NCI-H2107 treated with DMSO at 0.1 percent for 48 hours (cell line): ENCODE results near the gene CEP85L.
A peak's percentile ranks its signal among the peaks of the same experiment; 100 is the strongest.

Source experiments
- DNase-seq: peaks from one replicate; lab custom pipeline; 2025; ENCODE audit not compliant: unreplicated experiment; lab: John Stamatoyannopoulos, UW

The CEP85L gene

GRCh38 chr6:118651282-118652050 is at the start of gene CEP85L:
Gene CEP85L, minus strand, starts transcription at chr6:118651591. Its CDS starts 322 bp downstream, at chr6:118651269.
- peak; percentile 72 for DNase-seq

- no peak for DNase-seq
Measured at GRCh38 chr6:118700531-118700930, 49.1 kb upstream of the CEP85L start.

DNA sequence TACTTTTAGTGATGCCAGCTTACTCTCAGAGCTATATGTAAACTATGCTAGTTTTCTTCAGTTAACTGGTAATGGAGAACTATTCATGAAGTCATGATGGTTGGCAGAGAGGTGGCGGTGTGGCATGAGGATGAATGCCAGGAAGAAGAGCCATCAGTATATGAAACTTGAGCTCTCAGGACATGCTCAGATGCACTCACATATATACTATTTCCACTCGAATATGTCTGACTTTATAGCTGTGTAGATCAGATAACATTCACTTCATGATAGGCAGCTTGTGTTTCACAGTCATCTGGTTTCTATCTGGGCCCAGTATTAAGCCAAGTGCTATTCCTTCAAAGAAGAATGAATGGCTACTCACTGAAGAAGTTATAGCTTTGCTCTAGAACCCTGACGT is 46.2 kb upstream of the CEP85L start:
- DNase-seq, result peak; percentile 95

- DNase-seq, result no peak
Measured at GRCh38 chr6:118696271-118696670, 44.9 kb upstream of the CEP85L start.

DNA sequence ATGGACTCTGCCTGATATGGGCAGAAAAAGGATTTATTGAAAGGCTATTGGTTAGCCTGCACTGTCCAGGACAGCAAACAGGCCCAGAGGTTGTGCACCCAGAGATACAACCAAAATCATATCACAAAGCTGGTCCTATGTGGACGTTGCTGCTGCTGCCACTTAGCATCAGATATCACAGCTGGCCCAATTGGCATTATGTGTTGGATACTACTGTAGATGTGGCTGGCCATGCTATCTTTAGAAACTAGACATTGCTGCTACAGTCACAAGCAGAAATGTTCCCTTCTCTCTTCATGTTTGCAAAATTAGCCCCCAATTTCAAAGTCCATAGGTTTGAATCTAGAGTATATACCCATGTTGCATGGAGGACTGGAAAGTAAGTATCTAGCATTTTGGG is 42.2 kb upstream of the CEP85L start:
- DNase-seq, result no peak

- DNase-seq, result no peak
Measured at GRCh38 chr6:118685823-118686449, 34.5 kb upstream of the CEP85L start.

- no peak for DNase-seq
Measured at GRCh38 chr6:118683881-118684872, 32.8 kb upstream of the CEP85L start.

DNA sequence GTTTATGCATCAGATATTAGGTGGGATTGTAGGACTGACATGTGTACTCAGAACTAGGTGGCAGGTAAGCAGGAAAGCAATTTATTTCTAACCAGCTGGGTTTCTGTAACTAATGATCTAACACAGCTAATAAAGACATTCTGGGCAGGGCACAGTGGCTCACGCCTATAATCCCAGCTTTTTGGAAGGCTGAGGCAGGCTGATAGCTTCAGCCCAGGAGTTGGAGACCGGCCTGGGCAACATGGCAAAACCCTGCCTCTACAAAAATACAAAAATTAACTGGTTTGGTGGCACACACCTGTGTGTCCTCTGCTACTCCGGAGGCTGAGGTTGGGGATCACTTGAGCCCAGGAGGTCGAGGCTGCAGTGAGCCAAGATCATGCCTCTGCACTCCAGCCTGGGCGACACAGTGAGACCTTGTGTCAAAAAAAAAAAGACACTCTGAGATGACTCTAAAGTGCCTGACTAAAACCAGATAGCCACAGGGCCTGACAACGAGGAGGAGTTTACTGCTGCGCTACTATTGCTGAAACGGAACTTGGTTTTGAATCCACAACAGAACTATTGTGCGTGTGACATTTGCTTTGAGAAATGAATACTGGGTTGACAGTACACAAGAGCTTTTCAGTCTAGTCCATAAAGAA is 29.2 kb upstream of the CEP85L start:
- DNase-seq, result no peak

DNA sequence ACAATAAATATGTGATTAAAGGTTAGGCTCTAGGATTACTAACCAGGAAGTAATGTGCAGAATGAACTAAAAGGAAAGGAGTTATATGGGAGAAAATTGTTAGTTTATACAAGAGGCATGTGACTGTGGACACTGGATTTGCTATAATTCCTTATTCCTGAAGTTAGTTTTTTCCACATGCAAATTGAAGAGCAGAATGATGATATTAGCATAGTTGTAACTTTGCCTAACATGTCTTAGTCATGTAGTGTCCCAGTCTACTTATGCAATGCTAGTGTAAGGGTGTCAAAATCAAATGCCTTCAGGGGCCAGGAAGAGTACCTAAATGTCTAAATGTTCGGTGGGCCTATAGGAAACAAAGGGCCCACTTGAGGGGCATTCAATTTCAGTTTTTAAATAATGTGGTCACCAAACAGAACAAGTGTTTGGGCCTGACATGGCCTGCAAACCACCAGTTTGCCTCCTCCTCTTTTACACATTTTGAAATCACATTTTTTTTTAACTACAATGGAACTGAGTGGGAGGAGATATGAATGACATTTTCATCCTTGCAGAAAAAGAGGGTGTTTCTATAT is 28.0 kb upstream of the CEP85L start:
- DNase-seq, result no peak

- no peak for DNase-seq
Measured at GRCh38 chr6:118678866-118679265, 27.5 kb upstream of the CEP85L start.

DNA sequence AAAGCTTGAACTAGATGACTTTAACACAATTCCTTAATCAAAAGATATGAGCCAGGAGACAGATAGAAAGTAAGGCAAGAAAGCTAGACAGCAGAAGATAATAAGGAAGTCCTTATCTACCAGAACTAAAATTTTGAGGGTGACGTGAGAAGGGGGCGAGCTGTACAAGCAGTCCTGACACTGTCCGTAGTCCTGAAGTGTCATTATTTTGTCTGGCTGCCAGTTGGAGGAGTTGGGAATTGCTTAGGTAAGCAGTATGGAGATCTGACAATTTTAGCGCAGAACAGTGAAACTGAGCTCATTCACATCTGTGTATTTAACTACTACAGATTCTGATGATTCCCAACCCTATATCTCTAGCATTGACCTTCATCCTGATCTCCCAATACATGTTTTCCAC is 25.8 kb upstream of the CEP85L start:
- DNase-seq, result no peak

GRCh38 chr6:118675225-118675624 is 23.8 kb upstream of the CEP85L start:
- no peak for DNase-seq

DNA sequence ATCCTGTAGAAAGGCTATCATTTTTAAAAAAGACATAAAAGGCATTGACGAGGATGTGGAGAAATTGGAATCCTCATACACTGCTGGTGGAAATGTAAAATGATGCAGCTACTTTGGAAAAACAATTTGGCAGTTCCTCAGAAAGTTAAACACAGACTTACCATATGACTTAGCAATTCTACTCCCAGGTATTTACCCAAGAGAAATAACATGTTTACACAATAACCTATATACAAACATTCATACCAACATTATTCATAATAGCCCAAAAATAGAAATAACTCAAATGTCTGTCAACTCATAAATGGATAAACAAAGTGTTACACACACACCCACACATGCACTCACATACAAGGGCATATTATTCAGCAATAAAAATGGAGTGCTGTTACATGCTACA is 23.4 kb upstream of the CEP85L start:
- no peak for DNase-seq

DNA sequence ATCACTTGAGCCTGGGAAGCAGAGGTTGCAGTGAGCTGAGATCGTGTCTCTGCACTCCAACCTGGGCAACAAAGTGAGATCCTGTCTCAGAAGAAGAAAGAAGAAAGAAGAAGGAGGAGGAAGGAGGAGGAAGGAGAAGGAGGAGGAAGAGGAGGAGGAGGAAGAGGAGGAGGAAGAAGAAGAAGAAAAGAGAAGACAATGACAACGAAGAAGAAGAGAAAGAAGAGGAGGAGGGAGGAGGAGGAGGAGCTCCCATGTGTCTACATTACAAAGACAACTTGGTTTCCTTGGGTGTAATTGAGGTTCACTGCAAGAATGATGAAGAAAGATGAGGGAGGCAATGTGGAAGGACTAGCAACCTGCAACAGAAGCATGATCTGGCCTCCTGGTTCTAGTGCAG is 21.3 kb upstream of the CEP85L start:
- no peak for DNase-seq

DNA sequence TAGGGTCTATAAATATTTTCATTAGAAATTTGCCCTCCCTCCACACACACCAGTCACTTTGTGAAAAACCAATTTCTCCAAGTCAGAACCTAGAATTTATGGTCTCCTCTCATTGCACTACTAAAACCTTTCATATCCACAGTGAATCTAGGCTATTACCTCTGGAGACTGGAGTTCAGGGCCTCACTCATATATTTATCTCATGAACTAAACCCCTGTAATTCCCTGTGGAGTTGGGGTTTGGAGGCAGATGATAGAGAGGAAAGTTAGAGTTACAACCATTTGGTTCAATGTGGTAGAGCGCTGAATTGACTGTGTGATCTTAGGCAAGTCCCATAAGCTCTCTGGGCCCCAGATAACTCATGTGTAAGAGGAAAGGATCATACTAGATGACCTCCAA is 18.2 kb upstream of the CEP85L start:
- DNase-seq, result no peak

DNA sequence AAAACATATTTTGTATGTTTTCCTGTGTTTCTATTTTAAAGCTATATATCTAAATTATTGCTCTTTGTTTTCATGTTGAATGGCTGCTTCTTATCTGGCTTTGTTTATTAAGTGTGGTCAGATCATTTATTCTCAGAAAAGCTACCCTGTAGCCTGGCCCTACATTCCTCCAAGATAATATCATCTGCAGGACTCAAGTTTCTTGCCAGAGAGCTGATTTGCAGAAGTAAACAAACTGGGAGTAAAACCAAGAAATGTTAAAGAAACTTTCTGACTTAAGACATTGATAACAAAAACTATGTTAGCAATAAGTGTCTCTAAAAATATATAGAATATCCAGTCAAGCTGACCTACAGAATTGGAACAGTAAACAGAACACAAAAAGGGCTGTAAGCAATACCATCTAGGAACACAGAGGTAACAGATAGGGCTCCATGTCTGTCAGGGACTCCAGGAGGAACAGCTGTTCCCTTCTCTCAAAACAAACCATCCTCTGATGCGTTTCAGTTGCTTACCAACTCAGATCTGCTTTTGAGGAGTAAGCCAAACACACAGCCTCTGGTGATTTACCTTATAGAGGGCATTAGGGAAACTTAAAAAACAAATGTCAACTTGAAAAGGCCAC is 17.5 kb upstream of the CEP85L start:
- DNase-seq, result no peak

GRCh38 chr6:118667988-118668387 is 16.6 kb upstream of the CEP85L start:
- no peak for DNase-seq

DNA sequence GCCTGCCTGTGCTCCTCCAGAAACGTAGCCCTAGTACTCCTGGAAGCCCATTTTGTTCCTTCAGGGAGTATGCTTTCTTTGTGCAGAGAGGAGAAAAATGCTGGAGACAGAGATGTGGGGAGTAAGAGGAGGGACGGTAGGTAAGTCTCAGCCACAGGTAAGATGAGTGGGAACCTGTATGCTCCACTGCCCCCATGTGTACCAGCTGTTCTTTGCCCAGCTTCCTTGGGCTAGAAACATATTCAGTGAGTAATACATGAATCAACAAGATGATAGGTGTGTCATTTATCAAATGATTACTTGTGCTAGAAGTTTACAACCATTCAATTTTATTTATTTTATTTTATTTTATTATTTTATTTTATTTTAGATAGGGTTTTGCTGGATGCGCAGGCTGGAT is 13.6 kb upstream of the CEP85L start:
- no peak for DNase-seq

- no peak for DNase-seq
Measured at GRCh38 chr6:118663993-118664985, 12.9 kb upstream of the CEP85L start.
